WI38 (cell line): ENCODE results near the gene OOSP4B.
"Not testable (repeated sequence)": the region's sequence is repeated elsewhere in the genome, so short reads cannot be mapped to it uniquely, and the experiment has no call there.

Experiments
- H3K4me3 ChIP-seq: 2 replicates; pipeline ENCODE4 v1.5.1; 2011; ENCODE audit warnings: low read depth, mild to moderate bottlenecking, control low read depth, low read length
- CTCF ChIP-seq: IDR thresholded peaks from 2 replicates; pipeline ENCODE4 v1.5.1; 2012; ENCODE audit warnings: low read depth, mild to moderate bottlenecking, control low read depth, low read length

The OOSP4B gene

GRCh38 chr11:60016881-60017280, at the start of gene OOSP4B:
TSS of gene OOSP4B (plus strand) at chr11:60017181.
- H3K4me3 ChIP-seq: no peak within 1 kb of the TSS
- no peak for TF ChIP-seq CTCF

- H3K4me3 ChIP-seq: no peak overlapping the region
- no peak for TF ChIP-seq CTCF
Measured at GRCh38 chr11:59967677-59968394, 49.1 kb upstream of the OOSP4B start.

GRCh38 chr11:59968395-59968783, 48.6 kb upstream of the OOSP4B start:
- H3K4me3 ChIP-seq: no peak overlapping the region

GRCh38 chr11:59973097-59973496, 43.9 kb upstream of the OOSP4B start:
- H3K4me3 ChIP-seq: no peak overlapping the region
- no peak for TF ChIP-seq CTCF

More at GRCh38 chr11:59968395-59968783, 48.6 kb upstream of the OOSP4B start:
- TF ChIP-seq CTCF: no peak

GRCh38 chr11:59981106-59981770, 35.7 kb upstream of the OOSP4B start:
- no peak for TF ChIP-seq CTCF
- no peak overlapping the region for H3K4me3 ChIP-seq

GRCh38 chr11:59982037-59982436, 34.9 kb upstream of the OOSP4B start:
- not testable (repeated sequence) for H3K4me3 ChIP-seq

GRCh38 chr11:59983212-59983611, 33.8 kb upstream of the OOSP4B start:
- no peak for TF ChIP-seq CTCF
- H3K4me3 ChIP-seq: no peak overlapping the region
